Measurements from ENCODE around the gene CIAO3. TPM values are rescaled to one million over a fixed set of nuclear protein-coding genes. Genes with fewer than 3 reads are reported as not detected.

CIAO3 gene
- total RNA-seq (2022; extraction: Qiagen RNA extraction; ENCODE audit: low read depth), result 16.7 to 26.8 TPM (median 22.7 TPM) in 5 replicates

GRCh38 chr16:740764-741505 is at the start of gene CIAO3:
Gene CIAO3 (minus strand): TSS chr16:740997. CDS start chr16:740985, 12 bp downstream.

GRCh38 chr16:788399-789126 is 47.8 kb upstream of the CIAO3 start, which contains the start of gene CHTF18:
Gene CHTF18 (plus strand): TSS chr16:788620. CDS start chr16:788685, 65 bp downstream.

GRCh38 chr16:787978-788398 is 47.2 kb upstream of the CIAO3 start, which contains the start of gene RPUSD1:
Gene RPUSD1 (minus strand): TSS chr16:788381. CDS start chr16:787737, 644 bp downstream.

GRCh38 chr16:760545-761343 is 19.9 kb upstream of the CIAO3 start, which contains the start of gene MSLN:
Gene MSLN (plus strand): TSS chr16:760734. CDS start chr16:762681, 1,947 bp downstream.

GRCh38 chr16:726438-727290 is 14.1 kb downstream of the CIAO3 start, which contains the start of the genes CCDC78 and HAGHL:
Gene CCDC78 (minus strand): TSS chr16:726443. CDS start chr16:726367, 76 bp downstream.
Gene HAGHL (plus strand): TSS chr16:727106. CDS start chr16:727510, 404 bp downstream.

GRCh38 chr16:720990-721764 is 19.6 kb downstream of the CIAO3 start, which contains the start of gene ANTKMT:
Gene ANTKMT (plus strand): TSS chr16:721146. CDS start chr16:721275, 129 bp downstream.

GRCh38 chr16:714558-715476 is 26.0 kb downstream of the CIAO3 start, which contains the start of gene METRN:
Gene METRN (plus strand): TSS chr16:715118. CDS start chr16:715290, 172 bp downstream.

GRCh38 chr16:705431-706188 is 35.2 kb downstream of the CIAO3 start, which contains the start of gene FBXL16:
Gene FBXL16 (minus strand): TSS chr16:705801. CDS start chr16:697405, 8,396 bp downstream.

GRCh38 chr16:684071-684794 is 56.6 kb downstream of the CIAO3 start, which contains the start of gene JMJD8:
Gene JMJD8 (minus strand): TSS chr16:684334. CDS start chr16:684319, 15 bp downstream.

GRCh38 chr16:679814-680624 is 60.8 kb downstream of the CIAO3 start, which contains the start of gene STUB1:
Gene STUB1 (plus strand): TSS chr16:680410. CDS start chr16:680526, 116 bp downstream.

Other genes with a start within 250 kb of the CIAO3 start
- 45.7 to 81.9 TPM (median 75.8 TPM) in 5 replicates for gene CAPN15, start 213.3 kb downstream of the CIAO3 start, total RNA-seq (2022; extraction: Qiagen RNA extraction; ENCODE audit: low read depth)
- 0.08 to 0.20 TPM (median 0.09 TPM) in 3 of 5 replicates, not detected in the others for gene PRR35, start 180.6 kb downstream of the CIAO3 start, total RNA-seq (2022; extraction: Qiagen RNA extraction; ENCODE audit: low read depth)
- 0.12 to 0.23 TPM (median 0.21 TPM) in 5 replicates for gene NHLRC4, start 174.0 kb downstream of the CIAO3 start, total RNA-seq (2022; extraction: Qiagen RNA extraction; ENCODE audit: low read depth)
- gene PIGQ, start 171.0 kb downstream of the CIAO3 start, total RNA-seq (2022; extraction: Qiagen RNA extraction; ENCODE audit: low read depth), result 28.6 to 41.6 TPM (median 36.3 TPM) in 5 replicates
- gene RAB40C, start 150.9 kb downstream of the CIAO3 start, total RNA-seq (2022; extraction: Qiagen RNA extraction; ENCODE audit: low read depth), result 13.7 to 19.3 TPM (median 16.9 TPM) in 5 replicates
- gene WFIKKN1, start 110.0 kb downstream of the CIAO3 start, total RNA-seq (2022; extraction: Qiagen RNA extraction; ENCODE audit: low read depth), result 0.13 to 0.23 TPM (median 0.16 TPM) in 4 of 5 replicates, not detected in the other
- 70.5 to 143 TPM (median 129 TPM) in 5 replicates for gene METTL26, start 104.7 kb downstream of the CIAO3 start, total RNA-seq (2022; extraction: Qiagen RNA extraction; ENCODE audit: low read depth)
- 18.7 to 43.8 TPM (median 40.3 TPM) in 5 replicates for gene MCRIP2, start 99.2 kb downstream of the CIAO3 start, total RNA-seq (2022; extraction: Qiagen RNA extraction; ENCODE audit: low read depth)
- 16.8 to 31.5 TPM (median 24.8 TPM) in 5 replicates for gene WDR90, start 91.6 kb downstream of the CIAO3 start, total RNA-seq (2022; extraction: Qiagen RNA extraction; ENCODE audit: low read depth)
- gene RHOT2, start 72.9 kb downstream of the CIAO3 start, total RNA-seq (2022; extraction: Qiagen RNA extraction; ENCODE audit: low read depth), result 66.4 to 97.4 TPM (median 83.6 TPM) in 5 replicates
- gene RHBDL1, start 65.3 kb downstream of the CIAO3 start, total RNA-seq (2022; extraction: Qiagen RNA extraction; ENCODE audit: low read depth), result 1.0 to 1.6 TPM (median 1.5 TPM) in 5 replicates
- 78.9 to 127 TPM (median 111 TPM) in 5 replicates for gene STUB1, start 60.6 kb downstream of the CIAO3 start, total RNA-seq (2022; extraction: Qiagen RNA extraction; ENCODE audit: low read depth)
- 68.3 to 83.7 TPM (median 79.8 TPM) in 5 replicates for gene JMJD8, start 56.7 kb downstream of the CIAO3 start, total RNA-seq (2022; extraction: Qiagen RNA extraction; ENCODE audit: low read depth)
- gene WDR24, start 50.6 kb downstream of the CIAO3 start, total RNA-seq (2022; extraction: Qiagen RNA extraction; ENCODE audit: low read depth), result 4.9 to 7.4 TPM (median 6.3 TPM) in 5 replicates
- 1.8 to 3.2 TPM (median 2.6 TPM) in 5 replicates for gene FBXL16, start 35.2 kb downstream of the CIAO3 start, total RNA-seq (2022; extraction: Qiagen RNA extraction; ENCODE audit: low read depth)
- gene METRN, start 25.9 kb downstream of the CIAO3 start, total RNA-seq (2022; extraction: Qiagen RNA extraction; ENCODE audit: low read depth), result 64.1 to 206 TPM (median 188 TPM) in 5 replicates
- gene ANTKMT, start 19.9 kb downstream of the CIAO3 start, total RNA-seq (2022; extraction: Qiagen RNA extraction; ENCODE audit: low read depth), result 25.8 to 60.1 TPM (median 55.1 TPM) in 5 replicates
- 3.7 to 7.1 TPM (median 5.7 TPM) in 5 replicates for gene CCDC78, start 14.6 kb downstream of the CIAO3 start, total RNA-seq (2022; extraction: Qiagen RNA extraction; ENCODE audit: low read depth)
- 13.4 to 18.6 TPM (median 16.8 TPM) in 5 replicates for gene HAGHL, start 13.9 kb downstream of the CIAO3 start, total RNA-seq (2022; extraction: Qiagen RNA extraction; ENCODE audit: low read depth)
- 1.4 to 3.1 TPM (median 2.8 TPM) in 5 replicates for gene MSLN, start 19.7 kb upstream of the CIAO3 start, total RNA-seq (2022; extraction: Qiagen RNA extraction; ENCODE audit: low read depth)
- gene RPUSD1, start 47.4 kb upstream of the CIAO3 start, total RNA-seq (2022; extraction: Qiagen RNA extraction; ENCODE audit: low read depth), result 31.5 to 55.5 TPM (median 49.7 TPM) in 5 replicates
- gene CHTF18, start 47.6 kb upstream of the CIAO3 start, total RNA-seq (2022; extraction: Qiagen RNA extraction; ENCODE audit: low read depth), result 15.2 to 30.0 TPM (median 23.2 TPM) in 5 replicates
- not detected in 5 replicates for gene GNG13, start 59.7 kb upstream of the CIAO3 start, total RNA-seq (2022; extraction: Qiagen RNA extraction; ENCODE audit: low read depth)
- 8.6 to 11.9 TPM (median 9.0 TPM) in 5 replicates for gene LMF1, start 230.0 kb upstream of the CIAO3 start, total RNA-seq (2022; extraction: Qiagen RNA extraction; ENCODE audit: low read depth)
- gene SOX8, start 240.8 kb upstream of the CIAO3 start, total RNA-seq (2022; extraction: Qiagen RNA extraction; ENCODE audit: low read depth), result 1.0 to 1.5 TPM (median 1.4 TPM) in 5 replicates

Measured in A549 treated with CpdA at 1 μM for 4 hours (cell line).